Activated CD4-positive, alpha-beta T cell treated with anti-CD3 and anti-CD28 coated beads for 36 hours (primary cell): ENCODE data around the gene RPP25L. TPM values are rescaled to one million over a fixed set of nuclear protein-coding genes. Genes with fewer than 3 reads are reported as not detected.

Source experiments
- ATAC-seq: fragments of 200-7000 bp; cut with Tn5 transposase; one replicate; pipeline ENCODE4 v1.10.0; 2021; ENCODE audit warnings: mild to moderate bottlenecking, moderate library complexity
- CTCF ChIA-PET: fragments of 350-600 bp; sonication (Branson Sonifier 250); formaldehyde crosslinking; loops from one replicate; lab custom pipeline; 2021; ENCODE audit warnings: antibody characterized with exemption; lab: Charles Lee
- POLR2A ChIA-PET: fragments of 350-600 bp; sonication (Branson Sonifier 250); formaldehyde crosslinking; loops from one replicate; lab custom pipeline; 2021; ENCODE audit warnings: antibody characterized with exemption, inconsistent platforms; lab: Charles Lee
- DNase-seq: peaks from one replicate; pipeline ENCODE4 v3.0.0-alpha.2; 2020
- H3K27ac Mint-ChIP-seq: one replicate; pipeline ENCODE4 v1.8.0; 2021; ENCODE audit warnings: mixed read lengths
- H3K27me3 Mint-ChIP-seq: one replicate; pipeline ENCODE4 v1.8.0; 2021; ENCODE audit warnings: mixed read lengths
- H3K36me3 Mint-ChIP-seq: one replicate; pipeline ENCODE4 v1.8.0; 2021; ENCODE audit warnings: low read depth, mixed read lengths
- H3K4me1 Mint-ChIP-seq: one replicate; pipeline ENCODE4 v1.8.0; 2021; ENCODE audit warnings: mixed read lengths
- H3K4me3 Mint-ChIP-seq: one replicate; pipeline ENCODE4 v1.8.0; 2021; ENCODE audit warnings: mild to moderate bottlenecking, moderate library complexity, mixed read lengths
- H3K9me3 Mint-ChIP-seq: one replicate; pipeline ENCODE4 v1.8.0; 2021; ENCODE audit warnings: low read depth, mixed read lengths
- intact Hi-C, 2 experiments: fragments of 100-400 bp; cut with DNase I in 1 of 2; cut with micrococcal nuclease in 1 of 2; formaldehyde crosslinking; loops; one replicate each; pipeline versions ENCODE4 v1.14.2 to v1.15.1; 2022 to 2024; cut with DNase I, micrococcal nuclease
- total RNA-seq, 2 experiments: library from RNA; stranded (reverse); gene quantifications; one replicate each; pipeline ENCODE4 v1.2.3, GENCODE V29; 2021

The RPP25L gene
- total RNA-seq, 2 experiments from 2014 or later = 29.3 to 35.2 TPM

- Mint-ChIP-seq H3K27me3 (peaks cover 41% of the 10 kb centered on the region), H3K4me1 (peaks cover 16% of the 10 kb centered on the region), H3K9me3 (no peaks in the 10 kb centered on the region), H3K36me3 (no peaks in the 10 kb centered on the region), H3K27ac (peak within 1 kb of the TSS; percentile 15), H3K4me3 (peak within 1 kb of the TSS; percentile 62)
- CTCF ChIA-PET = interaction anchor here (0.7 to 2.6 kb wide), 3 partner anchors 9 to 25 kb away, joined by 3 to 9 read pairs (median 8); partner anchors contain the start of genes DCTN3 and GALT
- POLR2A ChIA-PET = interaction anchor here (1.0 kb wide), 1 partner anchor 9 kb away, joined by 6 read pairs; no protein-coding TSS in a partner anchor
- peak; percentile 78 for ATAC-seq
- intact Hi-C loops = no loop called here
- DNase-seq = peak; percentile 69
Measured at GRCh38 chr9:34628656-34629490, 17.0 kb upstream of the RPP25L start, which contains the start of gene ARID3C. ARID3C (minus strand) TSS chr9:34629066; CDS start chr9:34628014, 1,052 bp downstream.

GRCh38 chr9:34627716-34628655 is 16.1 kb upstream of the RPP25L start:
- Mint-ChIP-seq H3K27ac (peak overlapping the region; percentile 15), H3K27me3 (peaks cover 46% of the 10 kb centered on the region), H3K4me1 (peaks cover 21% of the 10 kb centered on the region), H3K9me3 (no peaks in the 10 kb centered on the region), H3K4me3 (peak overlapping the region; percentile 62), H3K36me3 (no peaks in the 10 kb centered on the region)
- DNase-seq (no peak), ATAC-seq (no peak)
- CTCF ChIA-PET = interaction anchor here (0.6 to 2.6 kb wide), 4 partner anchors 8 to 244 kb away, joined by 3 to 9 read pairs (median 6); partner anchors contain the start of genes DCTN3 and GALT
- intact Hi-C loops = no loop called here
- POLR2A ChIA-PET = interaction anchor here (1.0 kb wide), 1 partner anchor 8 kb away, joined by 6 read pairs; no protein-coding TSS in a partner anchor

- DNase-seq = no peak
- CTCF ChIA-PET = interaction anchor here (1.0 to 2.3 kb wide), 2 partner anchors 10 to 478 kb away, joined by 3 to 20 read pairs; partner anchors contain the start of gene STOML2
- no peak for ATAC-seq
- no peak overlapping the region for H3K4me3 Mint-ChIP-seq
- H3K27me3 Mint-ChIP-seq = peaks cover 53% of the 10 kb centered on the region
- H3K27ac Mint-ChIP-seq = no peak overlapping the region
- intact Hi-C loops = no loop called here
- POLR2A ChIA-PET = no interaction called here
- H3K9me3 Mint-ChIP-seq = no peaks in the 10 kb centered on the region
- H3K4me1 Mint-ChIP-seq = peaks cover 26% of the 10 kb centered on the region
- H3K36me3 Mint-ChIP-seq = no peaks in the 10 kb centered on the region
Measured at GRCh38 chr9:34625186-34625486, 13.2 kb upstream of the RPP25L start.

GRCh38 chr9:34624475-34625185 is 12.7 kb upstream of the RPP25L start:
- H3K4me1 Mint-ChIP-seq = peaks cover 29% of the 10 kb centered on the region
- no peak overlapping the region for H3K4me3 Mint-ChIP-seq
- no peak overlapping the region for H3K27ac Mint-ChIP-seq
- ChIA-PET CTCF (interaction anchor here (0.5 to 2.3 kb wide), 3 partner anchors 10 to 478 kb away, joined by 3 to 20 read pairs (median 3); partner anchors contain the start of gene STOML2), POLR2A (no interaction called here)
- H3K9me3 Mint-ChIP-seq = no peaks in the 10 kb centered on the region
- no peaks in the 10 kb centered on the region for H3K36me3 Mint-ChIP-seq
- peaks cover 50% of the 10 kb centered on the region for H3K27me3 Mint-ChIP-seq
- DNase-seq = no peak
- intact Hi-C loops = no loop called here
- no peak for ATAC-seq

GRCh38 chr9:34623374-34624235 is 11.7 kb upstream of the RPP25L start:
- ChIA-PET POLR2A (interaction anchor here (1.0 kb wide), 1 partner anchor 14 kb away, joined by 3 read pairs; the partner anchor contains the start of gene SIGMAR1), CTCF (interaction anchor here (0.9 to 4.9 kb wide), 4 partner anchors 9 to 48 kb away, joined by 3 to 47 read pairs (median 4); partner anchors contain the start of gene SIGMAR1)
- H3K9me3 Mint-ChIP-seq = no peaks in the 10 kb centered on the region
- H3K4me3 Mint-ChIP-seq = no peak overlapping the region
- peaks cover 45% of the 10 kb centered on the region for H3K27me3 Mint-ChIP-seq
- H3K36me3 Mint-ChIP-seq = no peaks in the 10 kb centered on the region
- no peak overlapping the region for H3K27ac Mint-ChIP-seq
- DNase-seq (peak; percentile 40), ATAC-seq (no peak)
- intact Hi-C loops = no loop called here
- peaks cover 32% of the 10 kb centered on the region for H3K4me1 Mint-ChIP-seq

GRCh38 chr9:34620061-34620994 is 8.4 kb upstream of the RPP25L start, which contains the start of gene DCTN3:
DCTN3 (minus strand) TSS chr9:34620495; CDS start chr9:34620464, 31 bp downstream.
- H3K36me3 Mint-ChIP-seq = peaks cover 1% of the 10 kb centered on the region
- peak; percentile 95 for DNase-seq
- H3K4me1 Mint-ChIP-seq = peaks cover 25% of the 10 kb centered on the region
- H3K27ac Mint-ChIP-seq = peak within 1 kb of the TSS; percentile 77
- peak; percentile 99 for ATAC-seq
- H3K4me3 Mint-ChIP-seq = peak within 1 kb of the TSS; percentile 88
- no peaks in the 10 kb centered on the region for H3K9me3 Mint-ChIP-seq
- POLR2A ChIA-PET = interaction anchor here (0.5 to 1.8 kb wide), 5 partner anchors 8 to 18 kb away, joined by 3 to 6 read pairs (median 4); partner anchors contain the start of gene RPP25L
- intact Hi-C loops = loop anchor here (1.0 to 2.0 kb wide), 9 partner anchors 8 to 571 kb away; partner anchors contain the start of genes RPP25L (in 2 of the 2), DNAI1 (in 1 of the 2), DNAJB5 (in 1 of the 2) and FAM219A (in 1 of the 2)
- H3K27me3 Mint-ChIP-seq = peaks cover 25% of the 10 kb centered on the region
- CTCF ChIA-PET = interaction anchor here (0.6 to 4.9 kb wide), 16 partner anchors 8 to 243 kb away, joined by 3 to 47 read pairs (median 4); partner anchors contain the start of genes ARID3C, GALT, MYORG and RPP25L

- no peak overlapping the region for H3K27ac Mint-ChIP-seq
- H3K4me1 Mint-ChIP-seq = peaks cover 25% of the 10 kb centered on the region
- ATAC-seq = no peak
- no peaks in the 10 kb centered on the region for H3K9me3 Mint-ChIP-seq
- CTCF ChIA-PET = interaction anchor here (0.6 to 2.8 kb wide), 5 partner anchors 8 to 442 kb away, joined by 3 to 27 read pairs (median 4); no protein-coding TSS in a partner anchor
- POLR2A ChIA-PET = no interaction called here
- DNase-seq = no peak
- H3K27me3 Mint-ChIP-seq = no peaks in the 10 kb centered on the region
- peaks cover 14% of the 10 kb centered on the region for H3K36me3 Mint-ChIP-seq
- intact Hi-C loops = loop anchor here in 1 of 2 experiments (10.0 kb wide), 1 partner anchor 440 kb away; the partner anchor contains the start of gene UBAP1
- no peak overlapping the region for H3K4me3 Mint-ChIP-seq
Measured at GRCh38 chr9:34615132-34615531, 3.2 kb upstream of the RPP25L start.

GRCh38 chr9:34612788-34613390 is 992 bp upstream of the RPP25L start:
- Mint-ChIP-seq H3K9me3 (no peaks in the 10 kb centered on the region), H3K36me3 (peaks cover 19% of the 10 kb centered on the region), H3K4me3 (peak overlapping the region; percentile 86), H3K27me3 (no peaks in the 10 kb centered on the region), H3K27ac (peak overlapping the region; percentile 93), H3K4me1 (peaks cover 16% of the 10 kb centered on the region)
- ATAC-seq (peak; percentile 52), DNase-seq (peak; percentile 82)
- intact Hi-C loops = loop anchor here (1.0 to 10.0 kb wide), 14 partner anchors 7 to 564 kb away; partner anchors contain the start of genes DCTN3 (in 2 of the 2), DNAI1 (in 2 of the 2), FAM219A (in 2 of the 2) and DNAJB5 (in 1 of the 2)
- ChIA-PET POLR2A (interaction anchor here (1.0 kb wide), 2 partner anchors 8 to 33 kb away, joined by 3 read pairs; partner anchors contain the start of gene DCTN3), CTCF (interaction anchor here (0.8 to 2.8 kb wide), 11 partner anchors 13 to 209 kb away, joined by 3 to 27 read pairs (median 5); partner anchors contain the start of gene SIGMAR1)
